Measurements from ENCODE around the gene NUAK1. TPM values are rescaled to one million over a fixed set of nuclear protein-coding genes. Genes with fewer than 3 reads are reported as not detected.

The NUAK1 gene
- total RNA-seq, 1 experiment from 2014 or later = 50.3 TPM

DNA sequence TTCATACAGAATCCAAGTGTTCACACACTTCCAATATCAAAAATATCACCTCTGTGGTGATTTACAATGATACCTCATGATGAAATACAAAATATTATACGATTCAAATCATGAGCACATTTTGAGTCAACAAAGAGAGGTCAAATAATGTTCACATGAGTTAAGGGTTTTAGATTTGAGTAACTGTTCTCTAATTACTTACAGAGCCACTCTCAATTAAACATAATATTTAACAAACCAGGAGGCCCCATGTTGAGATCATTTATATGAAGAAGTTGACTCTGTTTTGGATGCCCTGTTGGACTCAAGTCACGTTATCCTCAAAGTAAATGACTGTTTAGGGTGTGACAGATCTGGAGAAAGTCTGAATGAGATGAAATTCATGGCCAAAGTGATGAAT lies 53.5 kb downstream of the NUAK1 start:
- no peak overlapping the region for H3K4me3 ChIP-seq (ENCODE audit: low read depth in 2 of 2, low read length in 2 of 2)
- POLR2A ChIA-PET = no interaction called here
- peak overlapping the region; percentile 88 for H3K27ac ChIP-seq (ENCODE audit: low read length)
- CTCF ChIA-PET = no interaction called here
- TF ChIP-seq TCF7L2 (IDR thresholded peaks at IDR 0.05; ENCODE audit: low read depth, low read length) (no peak), SIN3A (IDR thresholded peaks at IDR 0.05; ENCODE audit: borderline replicate concordance, insufficient read depth, low read depth, low read length) (no peak)
- TF ChIP-seq, protein P1, sequence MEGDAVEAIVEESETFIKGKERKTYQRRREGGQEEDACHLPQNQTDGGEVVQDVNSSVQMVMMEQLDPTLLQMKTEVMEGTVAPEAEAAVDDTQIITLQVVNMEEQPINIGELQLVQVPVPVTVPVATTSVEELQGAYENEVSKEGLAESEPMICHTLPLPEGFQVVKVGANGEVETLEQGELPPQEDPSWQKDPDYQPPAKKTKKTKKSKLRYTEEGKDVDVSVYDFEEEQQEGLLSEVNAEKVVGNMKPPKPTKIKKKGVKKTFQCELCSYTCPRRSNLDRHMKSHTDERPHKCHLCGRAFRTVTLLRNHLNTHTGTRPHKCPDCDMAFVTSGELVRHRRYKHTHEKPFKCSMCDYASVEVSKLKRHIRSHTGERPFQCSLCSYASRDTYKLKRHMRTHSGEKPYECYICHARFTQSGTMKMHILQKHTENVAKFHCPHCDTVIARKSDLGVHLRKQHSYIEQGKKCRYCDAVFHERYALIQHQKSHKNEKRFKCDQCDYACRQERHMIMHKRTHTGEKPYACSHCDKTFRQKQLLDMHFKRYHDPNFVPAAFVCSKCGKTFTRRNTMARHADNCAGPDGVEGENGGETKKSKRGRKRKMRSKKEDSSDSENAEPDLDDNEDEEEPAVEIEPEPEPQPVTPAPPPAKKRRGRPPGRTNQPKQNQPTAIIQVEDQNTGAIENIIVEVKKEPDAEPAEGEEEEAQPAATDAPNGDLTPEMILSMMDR (IDR thresholded peaks at IDR 0.05) = no peak
- TF ChIP-seq, protein P2, sequence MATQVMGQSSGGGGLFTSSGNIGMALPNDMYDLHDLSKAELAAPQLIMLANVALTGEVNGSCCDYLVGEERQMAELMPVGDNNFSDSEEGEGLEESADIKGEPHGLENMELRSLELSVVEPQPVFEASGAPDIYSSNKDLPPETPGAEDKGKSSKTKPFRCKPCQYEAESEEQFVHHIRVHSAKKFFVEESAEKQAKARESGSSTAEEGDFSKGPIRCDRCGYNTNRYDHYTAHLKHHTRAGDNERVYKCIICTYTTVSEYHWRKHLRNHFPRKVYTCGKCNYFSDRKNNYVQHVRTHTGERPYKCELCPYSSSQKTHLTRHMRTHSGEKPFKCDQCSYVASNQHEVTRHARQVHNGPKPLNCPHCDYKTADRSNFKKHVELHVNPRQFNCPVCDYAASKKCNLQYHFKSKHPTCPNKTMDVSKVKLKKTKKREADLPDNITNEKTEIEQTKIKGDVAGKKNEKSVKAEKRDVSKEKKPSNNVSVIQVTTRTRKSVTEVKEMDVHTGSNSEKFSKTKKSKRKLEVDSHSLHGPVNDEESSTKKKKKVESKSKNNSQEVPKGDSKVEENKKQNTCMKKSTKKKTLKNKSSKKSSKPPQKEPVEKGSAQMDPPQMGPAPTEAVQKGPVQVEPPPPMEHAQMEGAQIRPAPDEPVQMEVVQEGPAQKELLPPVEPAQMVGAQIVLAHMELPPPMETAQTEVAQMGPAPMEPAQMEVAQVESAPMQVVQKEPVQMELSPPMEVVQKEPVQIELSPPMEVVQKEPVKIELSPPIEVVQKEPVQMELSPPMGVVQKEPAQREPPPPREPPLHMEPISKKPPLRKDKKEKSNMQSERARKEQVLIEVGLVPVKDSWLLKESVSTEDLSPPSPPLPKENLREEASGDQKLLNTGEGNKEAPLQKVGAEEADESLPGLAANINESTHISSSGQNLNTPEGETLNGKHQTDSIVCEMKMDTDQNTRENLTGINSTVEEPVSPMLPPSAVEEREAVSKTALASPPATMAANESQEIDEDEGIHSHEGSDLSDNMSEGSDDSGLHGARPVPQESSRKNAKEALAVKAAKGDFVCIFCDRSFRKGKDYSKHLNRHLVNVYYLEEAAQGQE (IDR thresholded peaks at IDR 0.05; ENCODE audit: insufficient read depth in 1 of 2, low read depth in 2 of 2, low read length in 1 of 2) = no peak
- peaks cover 38% of the 10 kb centered on the region for H3K4me1 ChIP-seq (ENCODE audit: control insufficient read depth, insufficient read depth, low read length)
- DNase-seq (ENCODE audit: low read depth, low spot score) (no peak), ATAC-seq (no peak)
- H3K9me3 ChIP-seq (ENCODE audit: control insufficient read depth, insufficient read depth, low read depth, low read length) = no peaks in the 10 kb centered on the region
- intact Hi-C loops (cut with micrococcal nuclease; ENCODE audit: unreplicated experiment) = no loop called here
- in situ Hi-C loops (cut with HindIII; ENCODE audit: low pct_unique_long_range_greater_than_20kb, low sequenced_read_pairs) = no loop called here
- BruUV-seq (replicated peaks) = no TSS peak
- H3K36me3 ChIP-seq (ENCODE audit: control insufficient read depth, insufficient read depth, low read length) = peaks cover 2% of the 10 kb centered on the region; the same call in 1 of the 2 replicates
- no peaks in the 10 kb centered on the region for H3K27me3 ChIP-seq (ENCODE audit: control insufficient read depth, insufficient read depth, low read length)

DNA sequence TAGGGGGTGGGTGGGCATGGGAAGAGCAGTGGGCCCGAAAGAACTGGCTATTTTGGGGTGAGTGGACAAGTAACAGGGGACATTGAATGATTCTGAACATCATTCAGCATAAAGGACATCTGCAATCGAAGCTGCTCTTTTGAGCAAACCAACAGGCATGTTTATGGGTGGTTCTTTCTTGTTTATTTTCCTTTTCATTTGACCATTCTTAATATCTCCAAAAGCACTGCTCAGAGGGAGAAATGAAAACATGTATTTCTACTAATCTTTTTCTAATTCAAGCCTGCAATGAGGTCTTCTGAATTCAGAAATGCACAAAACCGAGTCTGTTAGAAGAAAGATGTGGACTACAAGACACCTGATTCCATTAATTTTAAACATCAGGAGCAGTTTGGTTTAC lies 54.0 kb downstream of the NUAK1 start:
- Histone ChIP-seq H3K27ac (ENCODE audit: low read length) (peak overlapping the region; percentile 88), H3K4me1 (ENCODE audit: control insufficient read depth, insufficient read depth, low read length) (peaks cover 41% of the 10 kb centered on the region), H3K27me3 (ENCODE audit: control insufficient read depth, insufficient read depth, low read length) (no peaks in the 10 kb centered on the region), H3K4me3 (ENCODE audit: low read depth in 2 of 2, low read length in 2 of 2) (no peak overlapping the region), H3K9me3 (ENCODE audit: control insufficient read depth, insufficient read depth, low read depth, low read length) (no peaks in the 10 kb centered on the region), H3K36me3 (ENCODE audit: control insufficient read depth, insufficient read depth, low read length) (peaks cover 2% of the 10 kb centered on the region; the same call in 1 of the 2 replicates)
- TF ChIP-seq SIN3A (IDR thresholded peaks at IDR 0.05; ENCODE audit: borderline replicate concordance, insufficient read depth, low read depth, low read length) = no peak
- TF ChIP-seq, protein P1 (IDR thresholded peaks at IDR 0.05) = no peak
- TF ChIP-seq, protein P2 (IDR thresholded peaks at IDR 0.05; ENCODE audit: insufficient read depth in 1 of 2, low read depth in 2 of 2, low read length in 1 of 2) = no peak
- TF ChIP-seq TCF7L2 (IDR thresholded peaks at IDR 0.05; ENCODE audit: low read depth, low read length) = no peak
- TF ChIP-seq POLR2AphosphoS5 (IDR thresholded peaks at IDR 0.05; ENCODE audit: low read depth, low read length) = no peak
- intact Hi-C loops (cut with micrococcal nuclease; ENCODE audit: unreplicated experiment) (loop anchor here (5.0 kb wide), 1 partner anchor 163 kb away; the partner anchor contains the start of gene CKAP4), in situ Hi-C loops (cut with HindIII; ENCODE audit: low pct_unique_long_range_greater_than_20kb, low sequenced_read_pairs) (no loop called here)
- BruUV-seq (replicated peaks) = no TSS peak
- ATAC-seq (no peak), DNase-seq (ENCODE audit: low read depth, low spot score) (no peak)
- ChIA-PET POLR2A (no interaction called here), CTCF (interaction anchor here (0.6 kb wide), 1 partner anchor 312 kb away, joined by 12 read pairs; no protein-coding TSS in a partner anchor)
